B cell (primary cell): ENCODE measurements around the gene F8A1. TPM values are rescaled to one million over a fixed set of nuclear protein-coding genes. Genes with fewer than 3 reads are reported as not detected.
"Not testable (repeated sequence)": the region's sequence is repeated elsewhere in the genome, so short reads cannot be mapped to it uniquely, and the experiment has no call there.

ENCODE experiments used
- ATAC-seq: fragments of 200-7000 bp; cut with Tn5 transposase; one replicate; pipeline ENCODE4 v1.10.0; 2021; ENCODE audit warnings: low read depth, mild to moderate bottlenecking, moderate number of reproducible peaks, moderate library complexity
- CTCF ChIA-PET: fragments of 350-600 bp; sonication (Branson Sonifier 250); formaldehyde crosslinking; loops from one replicate; lab custom pipeline; 2021; ENCODE audit warnings: antibody characterized with exemption, inconsistent platforms; lab: Charles Lee
- POLR2A ChIA-PET: fragments of 350-600 bp; sonication (Branson Sonifier 250); formaldehyde crosslinking; loops from one replicate; lab custom pipeline; 2021; ENCODE audit warnings: antibody characterized with exemption; lab: Charles Lee
- DNase-seq: peaks from one replicate; pipeline ENCODE4 v3.0.0; 2013
- H2AFZ ChIP-seq: 2 replicates; pipeline ENCODE4 v1.6.1; 2012; ENCODE audit warnings: mild to moderate bottlenecking, low read depth, low read length; ENCODE audit not compliant: insufficient read depth, poor library complexity, severe bottlenecking
- H3K27ac ChIP-seq, 2 donors: 1 replicate in 1 of 2; 2 replicates in 1 of 2; pipeline ENCODE4 v1.5.1; 2012 to 2013; ENCODE audit warnings: low read length in 2 of 2, mild to moderate bottlenecking in 2 of 2, moderate library complexity in 1 of 2
- H3K27me3 ChIP-seq, 4 experiments: fragments of 200-600 bp in 1 of 4; sonication (generic) in 1 of 4; replicated peaks in 1 of 4; 1 replicate in 2 of 4; 2 replicates in 2 of 4; pipeline versions ENCODE4 v1.6.1 to v1.7.0; 2013 to 2016; ENCODE audit warnings: low read length in 3 of 4, mild to moderate bottlenecking in 2 of 4, mixed read lengths in 1 of 4, moderate library complexity in 1 of 4; ENCODE audit not compliant: insufficient read depth in 4 of 4, control insufficient read depth in 3 of 4; ENCODE audit errors: control extremely low read depth in 1 of 4
- H3K36me3 ChIP-seq, 2 experiments: replicated peaks in 1 of 2; 1 replicate in 1 of 2; 2 replicates in 1 of 2; pipeline versions ENCODE4 v1.6.1 to v1.7.1; 2013; ENCODE audit warnings: low read length in 1 of 2; ENCODE audit not compliant: insufficient read depth in 2 of 2, control insufficient read depth in 1 of 2; ENCODE audit errors: control extremely low read depth in 1 of 2, extremely low read depth in 1 of 2
- H3K4me1 ChIP-seq, 2 donors: fragments of 200-600 bp in 1 of 2; sonication (generic) in 1 of 2; 1 replicate in 1 of 2; 2 replicates in 1 of 2; pipeline versions ENCODE4 v1.5.1 to v1.6.1; 2013 to 2017; ENCODE audit warnings: low read length in 2 of 2; ENCODE audit not compliant: control insufficient read depth in 2 of 2, insufficient read depth in 2 of 2
- H3K4me2 ChIP-seq: replicated peaks from 2 replicates; pipeline ENCODE3; 2012; ENCODE audit warnings: mild to moderate bottlenecking, low read depth, low read length; ENCODE audit not compliant: poor library complexity, severe bottlenecking
- H3K4me3 ChIP-seq, 5 experiments: fragments of 200-600 bp in 1 of 5; sonication (generic) in 1 of 5; 1 replicate in 3 of 5; 2 replicates in 2 of 5; pipeline versions ENCODE4 v1.5.1 to v1.7.0; 2011 to 2016; ENCODE audit warnings: low read length in 4 of 5, mild to moderate bottlenecking in 4 of 5, low read depth in 2 of 5, control low read depth in 1 of 5, moderate library complexity in 1 of 5; ENCODE audit not compliant: insufficient read depth in 1 of 5; ENCODE audit errors: control extremely low read depth in 1 of 5, extremely low read depth in 1 of 5
- H3K79me2 ChIP-seq: fragments of 200-600 bp; sonication (generic); one replicate; pipeline ENCODE4 v1.6.0; 2016; ENCODE audit warnings: low read length; ENCODE audit not compliant: control insufficient read depth, insufficient read depth
- H3K9ac ChIP-seq: fragments of 200-600 bp; sonication (generic); 2 replicates; pipeline ENCODE4 v1.6.1; 2017; ENCODE audit warnings: mild to moderate bottlenecking, low read length, moderate library complexity
- H3K9me3 ChIP-seq, 3 donors: one replicate each; pipeline versions ENCODE4 v1.6.1 to v1.7.1; 2013; ENCODE audit warnings: low read length in 2 of 3; ENCODE audit not compliant: control insufficient read depth in 2 of 3, insufficient read depth in 1 of 3; ENCODE audit errors: control extremely low read depth in 1 of 3
- H4K20me1 ChIP-seq: 2 replicates; pipeline ENCODE4 v1.6.0; 2012; ENCODE audit warnings: mild to moderate bottlenecking, low read length; ENCODE audit not compliant: insufficient read depth, control insufficient read depth, poor library complexity, severe bottlenecking
- H3K27ac Mint-ChIP-seq: one replicate; pipeline ENCODE4 v1.8.0; 2021; ENCODE audit warnings: mixed read lengths
- H3K27me3 Mint-ChIP-seq: one replicate; pipeline ENCODE4 v1.8.0; 2021; ENCODE audit warnings: mixed read lengths
- H3K4me1 Mint-ChIP-seq: one replicate; pipeline ENCODE4 v1.8.0; 2021; ENCODE audit warnings: mixed read lengths
- H3K4me3 Mint-ChIP-seq: one replicate; pipeline ENCODE4 v1.8.0; 2021; ENCODE audit warnings: mixed read lengths
- H3K9me3 Mint-ChIP-seq: one replicate; pipeline ENCODE4 v1.8.0; 2022; ENCODE audit warnings: mixed read lengths; ENCODE audit not compliant: insufficient read depth
- EZH2 ChIP-seq: IDR thresholded peaks from 2 replicates; pipeline ENCODE4 v1.6.1; 2012; ENCODE audit warnings: borderline replicate concordance, low read depth, mild to moderate bottlenecking, moderate library complexity, low read length; ENCODE audit not compliant: insufficient read depth, poor library complexity, severe bottlenecking
- WGBS: methylation state at CpG from one replicate; pipeline ENCODE4 v1.1.5; 2013; ENCODE audit warnings: missing lambda C conversion rate; ENCODE audit not compliant: insufficient coverage; 5-methylcytosine and 5-hydroxymethylcytosine counted together
- intact Hi-C: fragments of 100-400 bp; cut with micrococcal nuclease; formaldehyde crosslinking; loops from one replicate; pipeline ENCODE4 v1.10.0; 2022
- polyA plus RNA-seq: library from polyadenylated mRNA; depleted of rRNA; stranded (reverse); fragments of >200 nt; gene quantifications from 2 replicates; pipeline ENCODE4 v1.2.3, GENCODE V29; 2012
- total RNA-seq, 2 donors: library from RNA; stranded (reverse); fragments of 120-200 nt in 1 of 2; gene quantifications; 1 replicate in 1 of 2; 2 replicates in 1 of 2; pipeline versions ENCODE4 v1.2.3 to v1.2.4, GENCODE V29; 2013 to 2022
- TF ChIP-seq, protein P1 (sequence below): fragments of 200-600 bp; IDR thresholded peaks from one replicate; pipeline ENCODE4 v1.8.0; 2022; ENCODE audit warnings: antibody characterized with exemption, mild to moderate bottlenecking

The F8A1 gene
- total and polyA plus RNA-seq, 2 donors (not counting 1 experiment from before 2014, with no cell fraction given): 8.6 to 35.8 TPM

GRCh38 chrX:154914052-154914451, 27.9 kb downstream of the F8A1 start:
- Histone ChIP-seq H3K27me3 (no peaks in the 10 kb centered on the region), H3K4me1 (no peaks in the 10 kb centered on the region), H3K79me2 (no peaks in the 10 kb centered on the region), H2AFZ (no peak overlapping the region), H3K36me3 (no peaks in the 10 kb centered on the region), H3K4me3 (no peak overlapping the region), H3K27ac (no peak overlapping the region), H3K4me2 (no peak overlapping the region), H3K9ac (no peak overlapping the region), H4K20me1 (no peaks in the 10 kb centered on the region), H3K9me3 (peaks cover 0 to 3% (median 0%) of the 10 kb centered on the region in 3 donors)
- no peak for ATAC-seq
- no peak for DNase-seq
- no peak overlapping the region for H3K27ac Mint-ChIP-seq
- TF ChIP-seq EZH2: no peak
- TF ChIP-seq, protein P1, sequence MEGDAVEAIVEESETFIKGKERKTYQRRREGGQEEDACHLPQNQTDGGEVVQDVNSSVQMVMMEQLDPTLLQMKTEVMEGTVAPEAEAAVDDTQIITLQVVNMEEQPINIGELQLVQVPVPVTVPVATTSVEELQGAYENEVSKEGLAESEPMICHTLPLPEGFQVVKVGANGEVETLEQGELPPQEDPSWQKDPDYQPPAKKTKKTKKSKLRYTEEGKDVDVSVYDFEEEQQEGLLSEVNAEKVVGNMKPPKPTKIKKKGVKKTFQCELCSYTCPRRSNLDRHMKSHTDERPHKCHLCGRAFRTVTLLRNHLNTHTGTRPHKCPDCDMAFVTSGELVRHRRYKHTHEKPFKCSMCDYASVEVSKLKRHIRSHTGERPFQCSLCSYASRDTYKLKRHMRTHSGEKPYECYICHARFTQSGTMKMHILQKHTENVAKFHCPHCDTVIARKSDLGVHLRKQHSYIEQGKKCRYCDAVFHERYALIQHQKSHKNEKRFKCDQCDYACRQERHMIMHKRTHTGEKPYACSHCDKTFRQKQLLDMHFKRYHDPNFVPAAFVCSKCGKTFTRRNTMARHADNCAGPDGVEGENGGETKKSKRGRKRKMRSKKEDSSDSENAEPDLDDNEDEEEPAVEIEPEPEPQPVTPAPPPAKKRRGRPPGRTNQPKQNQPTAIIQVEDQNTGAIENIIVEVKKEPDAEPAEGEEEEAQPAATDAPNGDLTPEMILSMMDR: no peak
- no CpG with 5 or more reads among the region's 2 CpGs for WGBS
- ChIA-PET POLR2A (no interaction called here), CTCF (no interaction called here)
- intact Hi-C loops: no loop called here
- H3K4me1 Mint-ChIP-seq: peaks cover 6% of the 10 kb centered on the region
- no peak overlapping the region for H3K4me3 Mint-ChIP-seq
- peaks cover 7% of the 10 kb centered on the region for H3K27me3 Mint-ChIP-seq
- H3K9me3 Mint-ChIP-seq: no peaks in the 10 kb centered on the region

GRCh38 chrX:154918060-154918483, 31.9 kb downstream of the F8A1 start:
- H3K27ac Mint-ChIP-seq: no peak overlapping the region
- Histone ChIP-seq H3K4me1 (no peaks in the 10 kb centered on the region), H3K27me3 (no peaks in the 10 kb centered on the region), H3K9ac (peak overlapping the region; percentile 46), H3K79me2 (no peaks in the 10 kb centered on the region), H4K20me1 (no peaks in the 10 kb centered on the region), H3K36me3 (no peaks in the 10 kb centered on the region), H3K4me3 (peak overlapping the region in 3 of 5 experiments; percentile 6 to 37 (median 28)), H3K9me3 (peaks cover 0 to 3% (median 0%) of the 10 kb centered on the region in 3 donors), H2AFZ (peak overlapping the region; percentile 61), H3K27ac (no peak overlapping the region), H3K4me2 (peak overlapping the region; percentile 58)
- peaks cover 12% of the 10 kb centered on the region for H3K27me3 Mint-ChIP-seq
- intact Hi-C loops: loop anchor here (2.0 to 5.0 kb wide), 3 partner anchors 63 to 734 kb away; no protein-coding TSS in a partner anchor
- TF ChIP-seq, protein P1: peak; percentile 73
- TF ChIP-seq EZH2: no peak
- ChIA-PET POLR2A (interaction anchor here (1.3 kb wide), 1 partner anchor 299 kb away, joined by 4 read pairs; no protein-coding TSS in a partner anchor), CTCF (interaction anchor here (1.1 to 1.8 kb wide), 9 partner anchors 9 to 176 kb away, joined by 3 to 22 read pairs (median 5); no protein-coding TSS in a partner anchor)
- no peaks in the 10 kb centered on the region for H3K4me1 Mint-ChIP-seq
- H3K4me3 Mint-ChIP-seq: peak overlapping the region; percentile 75
- no peaks in the 10 kb centered on the region for H3K9me3 Mint-ChIP-seq
- ATAC-seq (no peak), DNase-seq (peak; percentile 56)
- WGBS: 0% methylated on average over 3 of the region's 5 CpGs

DNA sequence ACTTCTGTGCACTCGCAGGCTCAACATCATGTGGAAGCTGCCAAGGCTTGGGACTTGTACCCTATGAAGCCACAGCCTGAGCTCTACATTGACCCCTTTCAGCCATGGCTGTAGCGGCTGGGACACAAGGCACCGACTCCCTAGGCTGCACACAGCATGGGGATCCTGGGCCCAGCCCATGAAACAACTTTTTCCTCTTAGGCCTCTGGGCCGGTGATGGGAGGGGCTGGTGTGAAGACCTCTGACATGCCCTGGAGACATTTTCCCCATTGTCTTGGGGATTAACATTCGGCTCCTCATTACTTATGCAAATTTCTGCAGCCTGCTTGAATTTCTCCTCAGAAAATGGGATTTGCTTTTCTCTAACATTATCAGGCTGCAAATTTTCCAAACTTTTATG, 38.6 kb downstream of the F8A1 start:
- CTCF ChIA-PET, H3K9ac ChIP-seq, H4K20me1 ChIP-seq, intact Hi-C loops, DNase-seq, H3K4me2 ChIP-seq, H3K4me3 Mint-ChIP-seq, H2AFZ ChIP-seq, POLR2A ChIA-PET, H3K79me2 ChIP-seq, H3K4me1 ChIP-seq, H3K36me3 ChIP-seq, H3K27me3 ChIP-seq, H3K9me3 Mint-ChIP-seq, ATAC-seq, H3K9me3 ChIP-seq, H3K4me3 ChIP-seq, H3K27ac Mint-ChIP-seq, H3K4me1 Mint-ChIP-seq, H3K27ac ChIP-seq: not testable (repeated sequence)
- 86% methylated on average over 1 of the region's 5 CpGs for WGBS
- peaks cover 42% of the 10 kb centered on the region for H3K27me3 Mint-ChIP-seq
